HCEC 1CT (cell line): ENCODE data around the gene USP49.

Experiments used
- DNase-seq: peaks from one replicate; pipeline ENCODE4 v3.0.0-alpha.2; 2017

The USP49 gene

GRCh38 chr6:41748542-41748941 lies 146.6 kb downstream of the USP49 start:
- DNase-seq: no peak

DNA sequence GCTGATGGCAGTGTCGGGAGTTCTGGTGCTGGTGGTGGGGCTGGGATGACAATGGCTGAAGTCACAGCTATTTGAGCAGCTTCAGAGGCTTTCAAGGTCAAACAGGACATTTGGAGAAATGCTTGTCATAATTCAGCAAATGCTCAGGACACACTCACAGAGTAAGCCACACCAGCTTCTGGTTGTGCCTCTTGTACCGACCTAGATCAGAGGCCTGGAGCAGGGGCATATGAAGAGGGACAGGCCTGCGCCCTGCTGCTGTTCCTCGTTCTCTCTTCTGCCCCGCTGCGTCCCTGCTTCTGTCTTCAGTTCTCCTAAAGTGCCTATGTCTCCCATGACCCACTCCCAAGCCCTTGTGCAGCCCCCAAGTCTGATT lies 147.1 kb downstream of the USP49 start:
- DNase-seq: no peak

DNA sequence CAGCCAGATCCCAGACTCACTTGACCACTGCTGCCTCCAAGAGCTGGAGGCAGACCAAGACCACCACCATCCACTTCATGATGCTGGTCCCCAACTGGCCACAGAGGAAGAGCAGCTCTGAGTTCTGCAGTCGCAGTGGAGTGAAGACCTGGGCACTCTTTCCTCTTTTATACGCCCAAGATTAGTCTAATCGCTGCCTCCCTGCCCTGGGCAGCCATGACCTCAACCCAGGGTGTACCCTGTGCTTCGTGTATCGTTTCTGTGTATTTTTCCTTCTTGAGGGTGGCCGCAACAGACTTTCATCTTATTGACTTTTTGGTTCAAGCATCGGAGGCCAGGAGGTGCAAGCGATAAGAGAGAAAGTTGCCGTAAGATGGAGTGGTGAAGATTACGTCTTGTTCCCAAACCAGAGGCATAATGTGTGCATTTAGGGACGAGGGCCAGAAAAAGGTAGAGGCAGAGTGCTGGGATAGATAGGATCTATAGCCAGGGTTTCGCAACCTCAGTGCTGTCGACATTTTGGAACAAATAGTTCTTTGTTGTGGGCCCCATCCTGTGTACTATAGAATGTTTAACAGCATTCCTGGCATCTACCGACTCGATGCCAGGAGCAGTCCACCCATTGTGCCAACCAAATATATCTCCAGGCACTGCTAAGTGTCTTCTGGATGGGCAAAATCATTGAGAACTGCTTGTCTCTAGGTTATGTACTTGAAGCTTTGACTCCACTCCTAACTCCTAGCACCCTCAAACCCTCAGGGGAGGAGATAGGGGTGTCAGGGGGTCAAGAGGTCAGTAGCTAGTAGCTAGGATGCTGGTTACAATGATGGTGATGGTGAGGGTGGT lies 147.7 kb downstream of the USP49 start, which contains the start of gene PGC:
TSS of gene PGC (minus strand) at position 142 of the 846 bp plus-strand sequence. CDS start at position 79, 63 bp downstream.
- DNase-seq: no peak

- DNase-seq: no peak
Measured at GRCh38 chr6:41746107-41746506, 149.1 kb downstream of the USP49 start.

DNA sequence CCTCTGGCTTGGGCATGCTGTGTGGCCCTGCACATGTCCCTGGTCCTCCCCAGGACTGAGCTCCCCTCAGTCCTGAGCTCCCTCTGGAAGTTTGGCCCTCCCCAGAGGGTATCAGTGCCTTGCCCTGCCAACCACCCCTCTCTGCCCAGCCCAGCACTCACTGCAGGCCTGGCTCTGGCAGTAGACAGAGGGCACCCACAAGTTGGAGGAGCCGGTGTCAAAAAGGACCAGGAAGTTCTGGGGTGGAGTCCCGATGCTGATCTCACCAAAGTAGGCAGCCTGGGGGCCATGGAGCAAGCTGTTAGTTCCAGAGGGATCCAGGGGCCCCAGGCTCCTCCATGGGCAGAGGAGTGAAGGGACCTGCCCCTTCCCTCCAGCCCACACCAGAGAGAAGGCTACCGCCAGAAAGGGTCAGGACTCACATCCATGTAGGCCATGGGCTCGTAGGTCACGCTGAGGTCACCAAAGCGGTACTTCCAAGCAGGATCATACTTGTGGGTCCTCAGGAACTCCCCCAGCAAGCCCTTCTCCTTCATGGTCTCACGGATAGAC lies 150.9 kb downstream of the USP49 start:
- no peak for DNase-seq

GRCh38 chr6:41743406-41744235 lies 151.6 kb downstream of the USP49 start:
- DNase-seq: no peak

- DNase-seq: no peak
Measured at GRCh38 chr6:41741625-41742490, 153.3 kb downstream of the USP49 start.

DNA sequence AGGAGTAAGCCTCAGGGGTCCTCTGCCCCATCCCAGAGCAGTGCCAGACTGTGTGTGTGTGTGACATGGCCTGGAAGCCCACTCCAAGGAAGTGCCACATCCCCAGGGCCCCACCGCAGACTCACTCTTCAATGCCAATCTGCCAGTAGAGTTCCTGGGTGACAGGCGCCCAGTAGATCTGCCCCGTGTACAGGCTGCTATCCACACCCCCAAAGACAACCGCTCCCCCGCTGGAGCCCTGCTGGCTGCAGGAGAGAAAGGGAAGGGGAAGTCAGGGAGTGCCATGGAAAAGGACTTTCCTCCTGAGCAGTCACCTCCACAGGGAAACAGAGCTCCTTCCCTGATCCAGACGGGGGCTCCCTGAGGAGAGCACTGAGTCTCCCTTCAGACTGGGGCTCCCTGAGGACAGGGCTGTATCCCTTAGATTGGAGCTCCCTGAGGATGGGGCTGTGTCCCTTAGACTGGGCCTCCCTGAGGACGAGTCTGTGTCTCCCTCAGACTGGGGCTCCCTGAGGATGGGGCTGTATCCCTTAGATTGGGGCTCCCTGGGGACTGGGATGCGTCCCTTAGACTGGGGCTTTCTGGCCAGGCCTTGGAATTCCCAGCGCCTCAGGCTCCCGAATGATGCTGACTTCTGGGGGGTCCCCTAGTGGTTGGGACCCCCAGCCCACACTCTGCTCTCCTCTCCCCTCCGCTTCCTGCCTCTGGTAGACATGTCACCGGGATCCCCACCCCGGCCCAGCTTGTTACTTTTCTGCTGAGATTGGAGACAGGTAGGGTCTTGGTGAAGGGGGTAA lies 154.6 kb downstream of the USP49 start:
- DNase-seq: no peak
